ENCODE results near the gene CAVIN4. TPM values are rescaled to one million over a fixed set of nuclear protein-coding genes. Genes with fewer than 3 reads are reported as not detected.

Gene CAVIN4
- total RNA-seq, 6 donors from 2014 or later = 0.44 to 2.4 (median 0.80) TPM

GRCh38 chr9:100589582-100589981 is 11.7 kb downstream of the CAVIN4 start:
- Histone ChIP-seq H3K36me3 (no peaks in the 10 kb centered on the region), H3K4me3 (no peak overlapping the region), H3K4me1 (no peaks in the 10 kb centered on the region), H3K27me3 (no peaks in the 10 kb centered on the region), H3K27ac (no peak overlapping the region), H3K9me3 (no peaks in the 10 kb centered on the region)
- no peak for DNase-seq
- WGBS, 2 donors = 77 to 80% methylated on average over 5 of the region's 5 CpGs
- no peak for ATAC-seq (ENCODE audit: low FRiP score in 2 of 2)
- TF ChIP-seq EP300 (IDR thresholded peaks at IDR 0.05) (no peak), CTCF (IDR thresholded peaks at IDR 0.05) (no peak), POLR2A (IDR thresholded peaks at IDR 0.05) (no peak), POLR2AphosphoS5 (IDR thresholded peaks at IDR 0.05) (no peak)

- H3K27ac ChIP-seq = no peak overlapping the region
- no peaks in the 10 kb centered on the region for H3K9me3 ChIP-seq
- TF ChIP-seq CTCF (IDR thresholded peaks at IDR 0.05) (no peak), POLR2A (IDR thresholded peaks at IDR 0.05) (no peak)
- H3K36me3 ChIP-seq = no peaks in the 10 kb centered on the region
- H3K4me3 ChIP-seq = no peak overlapping the region
- no peaks in the 10 kb centered on the region for H3K27me3 ChIP-seq
- ATAC-seq (ENCODE audit: low FRiP score in 2 of 2) (no peak), DNase-seq (no peak)
- H3K4me1 ChIP-seq = no peaks in the 10 kb centered on the region
- WGBS, 2 donors = 63 to 71% methylated on average over 2 of the region's 2 CpGs
Measured at GRCh38 chr9:100590481-100590880, 12.6 kb downstream of the CAVIN4 start.

- no peaks in the 10 kb centered on the region for H3K27me3 ChIP-seq
- TF ChIP-seq CTCF (IDR thresholded peaks at IDR 0.05) (no peak), POLR2A (IDR thresholded peaks at IDR 0.05) (no peak), EP300 (IDR thresholded peaks at IDR 0.05) (no peak), POLR2AphosphoS5 (IDR thresholded peaks at IDR 0.05) (no peak)
- no peaks in the 10 kb centered on the region for H3K9me3 ChIP-seq
- no peak overlapping the region for H3K4me3 ChIP-seq
- WGBS, 2 donors = 90 to 95% methylated on average over 6 of the region's 6 CpGs
- no peaks in the 10 kb centered on the region for H3K36me3 ChIP-seq
- no peaks in the 10 kb centered on the region for H3K4me1 ChIP-seq
- DNase-seq = no peak
- no peak for ATAC-seq (ENCODE audit: low FRiP score in 2 of 2)
- H3K27ac ChIP-seq = no peak overlapping the region
Measured at GRCh38 chr9:100591139-100591538, 13.3 kb downstream of the CAVIN4 start.

- TF ChIP-seq POLR2AphosphoS5 (IDR thresholded peaks at IDR 0.05) = no peak
- no peak for TF ChIP-seq EP300 (IDR thresholded peaks at IDR 0.05)
- no peak for TF ChIP-seq CTCF (IDR thresholded peaks at IDR 0.05)
- no peak for TF ChIP-seq POLR2A (IDR thresholded peaks at IDR 0.05)
- H3K4me3 ChIP-seq = no peak overlapping the region
- no peak for ATAC-seq (ENCODE audit: low FRiP score in 2 of 2)
- no peaks in the 10 kb centered on the region for H3K4me1 ChIP-seq
- H3K27ac ChIP-seq = no peak overlapping the region
- no peaks in the 10 kb centered on the region for H3K36me3 ChIP-seq
- 87% methylated on average over 5 of the region's 5 CpGs for WGBS, 2 donors
- no peaks in the 10 kb centered on the region for H3K27me3 ChIP-seq
- no peaks in the 10 kb centered on the region for H3K9me3 ChIP-seq
- DNase-seq = no peak
Measured at GRCh38 chr9:100591639-100592412, 13.9 kb downstream of the CAVIN4 start.
